Brain microvascular endothelial cell (primary cell): ENCODE measurements around the gene GPR108.
"Not testable (repeated sequence)": the region's sequence is repeated elsewhere in the genome, so short reads cannot be mapped to it uniquely, and the experiment has no call there.

ENCODE experiments used
- DNase-seq: peaks from one replicate; pipeline ENCODE4 v3.0.0-alpha.2; 2020
- H3K27ac ChIP-seq: fragments of 250-450 bp; sonication (Bioruptor Pico); 2 replicates; pipeline ENCODE4 v1.5.1; 2020; ENCODE audit warnings: mild to moderate bottlenecking, moderate library complexity
- H3K27me3 ChIP-seq: fragments of 250-450 bp; sonication (Bioruptor Pico); replicated peaks from 2 replicates; pipeline ENCODE4 v1.5.1; 2020; ENCODE audit warnings: mild to moderate bottlenecking
- H3K36me3 ChIP-seq: fragments of 250-450 bp; sonication (Bioruptor Pico); replicated peaks from 2 replicates; pipeline ENCODE4 v1.5.1; 2020; ENCODE audit warnings: mild to moderate bottlenecking
- H3K4me3 ChIP-seq: 2 replicates; pipeline ENCODE4 v1.5.1; 2011; ENCODE audit warnings: low read depth, mild to moderate bottlenecking, control low read depth, low read length, moderate library complexity
- CTCF ChIP-seq: IDR thresholded peaks from 2 replicates; pipeline ENCODE4 v1.5.1; 2011; ENCODE audit warnings: low read depth, mild to moderate bottlenecking, moderate library complexity, low read length, control low read depth, inconsistent platforms; ENCODE audit errors: missing control alignments
- in situ Hi-C: cut with HindIII; loops from 2 replicates; pipeline ENCODE4 v1.10.0; 2017; ENCODE audit warnings: low sequenced_read_pairs, low pct_ligation_motif_present

Gene GPR108

GRCh38 chr19:6710273-6711077, 26.9 kb downstream of the GPR108 start:
- Histone ChIP-seq H3K36me3 (no peaks in the 10 kb centered on the region), H3K4me3 (no peak overlapping the region), H3K27me3 (peaks cover 9% of the 10 kb centered on the region), H3K27ac (no peak overlapping the region)
- in situ Hi-C loops = no loop called here
- TF ChIP-seq CTCF = no peak
- DNase-seq = no peak

GRCh38 chr19:6709549-6709948, 27.8 kb downstream of the GPR108 start:
- Histone ChIP-seq H3K4me3 (no peak overlapping the region), H3K27ac (no peak overlapping the region), H3K36me3 (no peaks in the 10 kb centered on the region), H3K27me3 (peaks cover 9% of the 10 kb centered on the region)
- in situ Hi-C loops = no loop called here
- DNase-seq = no peak
- no peak for TF ChIP-seq CTCF

- in situ Hi-C loops, H3K27me3 ChIP-seq, H3K27ac ChIP-seq, DNase-seq, H3K4me3 ChIP-seq, H3K36me3 ChIP-seq: not testable (repeated sequence)
Observed at GRCh38 chr19:6708913-6709312, 28.5 kb downstream of the GPR108 start.

- in situ Hi-C loops = no loop called here
Observed at GRCh38 chr19:6708346-6708745, 29.0 kb downstream of the GPR108 start.

GRCh38 chr19:6707658-6708018, 29.7 kb downstream of the GPR108 start:
- in situ Hi-C loops = no loop called here
- H3K27me3 ChIP-seq = peaks cover 9% of the 10 kb centered on the region

More at GRCh38 chr19:6708346-6708745, 29.0 kb downstream of the GPR108 start:
- DNase-seq = no peak
- H3K36me3 ChIP-seq = no peaks in the 10 kb centered on the region
- no peak overlapping the region for H3K27ac ChIP-seq
- H3K4me3 ChIP-seq = no peak overlapping the region
- H3K27me3 ChIP-seq = peaks cover 9% of the 10 kb centered on the region
- TF ChIP-seq CTCF = no peak

GRCh38 chr19:6707011-6707657, 30.2 kb downstream of the GPR108 start:
- Histone ChIP-seq H3K4me3 (no peak overlapping the region), H3K27me3 (peaks cover 9% of the 10 kb centered on the region), H3K36me3 (no peaks in the 10 kb centered on the region), H3K27ac (no peak overlapping the region)
- DNase-seq = no peak
- TF ChIP-seq CTCF = no peak
- in situ Hi-C loops = no loop called here

More at GRCh38 chr19:6707658-6708018, 29.7 kb downstream of the GPR108 start:
- Histone ChIP-seq H3K27ac (no peak overlapping the region), H3K36me3 (no peaks in the 10 kb centered on the region), H3K4me3 (no peak overlapping the region)
- no peak for TF ChIP-seq CTCF
- DNase-seq = no peak
